B cell (primary cell): ENCODE results near the gene RP2. TPM values are rescaled to one million over a fixed set of nuclear protein-coding genes. Genes with fewer than 3 reads are reported as not detected.

ENCODE experiments used
- ATAC-seq: fragments of 200-7000 bp; cut with Tn5 transposase; one replicate; pipeline ENCODE4 v1.10.0; 2021; ENCODE audit warnings: low read depth, mild to moderate bottlenecking, moderate number of reproducible peaks, moderate library complexity
- CTCF ChIA-PET: fragments of 350-600 bp; sonication (Branson Sonifier 250); formaldehyde crosslinking; loops from one replicate; lab custom pipeline; 2021; ENCODE audit warnings: antibody characterized with exemption, inconsistent platforms; lab: Charles Lee
- POLR2A ChIA-PET: fragments of 350-600 bp; sonication (Branson Sonifier 250); formaldehyde crosslinking; loops from one replicate; lab custom pipeline; 2021; ENCODE audit warnings: antibody characterized with exemption; lab: Charles Lee
- DNase-seq: peaks from one replicate; pipeline ENCODE4 v3.0.0; 2013
- H2AFZ ChIP-seq: 2 replicates; pipeline ENCODE4 v1.6.1; 2012; ENCODE audit warnings: mild to moderate bottlenecking, low read depth, low read length; ENCODE audit not compliant: insufficient read depth, poor library complexity, severe bottlenecking
- H3K27ac ChIP-seq, 2 donors: 1 replicate in 1 of 2; 2 replicates in 1 of 2; pipeline ENCODE4 v1.5.1; 2012 to 2013; ENCODE audit warnings: low read length in 2 of 2, mild to moderate bottlenecking in 2 of 2, moderate library complexity in 1 of 2
- H3K27me3 ChIP-seq, 4 experiments: fragments of 200-600 bp in 1 of 4; sonication (generic) in 1 of 4; replicated peaks in 1 of 4; 1 replicate in 2 of 4; 2 replicates in 2 of 4; pipeline versions ENCODE4 v1.6.1 to v1.7.0; 2013 to 2016; ENCODE audit warnings: low read length in 3 of 4, mild to moderate bottlenecking in 2 of 4, mixed read lengths in 1 of 4, moderate library complexity in 1 of 4; ENCODE audit not compliant: insufficient read depth in 4 of 4, control insufficient read depth in 3 of 4; ENCODE audit errors: control extremely low read depth in 1 of 4
- H3K36me3 ChIP-seq, 2 experiments: replicated peaks in 1 of 2; 1 replicate in 1 of 2; 2 replicates in 1 of 2; pipeline versions ENCODE4 v1.6.1 to v1.7.1; 2013; ENCODE audit warnings: low read length in 1 of 2; ENCODE audit not compliant: insufficient read depth in 2 of 2, control insufficient read depth in 1 of 2; ENCODE audit errors: control extremely low read depth in 1 of 2, extremely low read depth in 1 of 2
- H3K4me1 ChIP-seq, 2 donors: fragments of 200-600 bp in 1 of 2; sonication (generic) in 1 of 2; 1 replicate in 1 of 2; 2 replicates in 1 of 2; pipeline versions ENCODE4 v1.5.1 to v1.6.1; 2013 to 2017; ENCODE audit warnings: low read length in 2 of 2; ENCODE audit not compliant: control insufficient read depth in 2 of 2, insufficient read depth in 2 of 2
- H3K4me2 ChIP-seq: replicated peaks from 2 replicates; pipeline ENCODE3; 2012; ENCODE audit warnings: mild to moderate bottlenecking, low read depth, low read length; ENCODE audit not compliant: poor library complexity, severe bottlenecking
- H3K4me3 ChIP-seq, 5 experiments: fragments of 200-600 bp in 1 of 5; sonication (generic) in 1 of 5; 1 replicate in 3 of 5; 2 replicates in 2 of 5; pipeline versions ENCODE4 v1.5.1 to v1.7.0; 2011 to 2016; ENCODE audit warnings: low read length in 4 of 5, mild to moderate bottlenecking in 4 of 5, low read depth in 2 of 5, control low read depth in 1 of 5, moderate library complexity in 1 of 5; ENCODE audit not compliant: insufficient read depth in 1 of 5; ENCODE audit errors: control extremely low read depth in 1 of 5, extremely low read depth in 1 of 5
- H3K79me2 ChIP-seq: fragments of 200-600 bp; sonication (generic); one replicate; pipeline ENCODE4 v1.6.0; 2016; ENCODE audit warnings: low read length; ENCODE audit not compliant: control insufficient read depth, insufficient read depth
- H3K9ac ChIP-seq: fragments of 200-600 bp; sonication (generic); 2 replicates; pipeline ENCODE4 v1.6.1; 2017; ENCODE audit warnings: mild to moderate bottlenecking, low read length, moderate library complexity
- H3K9me3 ChIP-seq, 3 donors: one replicate each; pipeline versions ENCODE4 v1.6.1 to v1.7.1; 2013; ENCODE audit warnings: low read length in 2 of 3; ENCODE audit not compliant: control insufficient read depth in 2 of 3, insufficient read depth in 1 of 3; ENCODE audit errors: control extremely low read depth in 1 of 3
- H4K20me1 ChIP-seq: 2 replicates; pipeline ENCODE4 v1.6.0; 2012; ENCODE audit warnings: mild to moderate bottlenecking, low read length; ENCODE audit not compliant: insufficient read depth, control insufficient read depth, poor library complexity, severe bottlenecking
- H3K27ac Mint-ChIP-seq: one replicate; pipeline ENCODE4 v1.8.0; 2021; ENCODE audit warnings: mixed read lengths
- H3K27me3 Mint-ChIP-seq: one replicate; pipeline ENCODE4 v1.8.0; 2021; ENCODE audit warnings: mixed read lengths
- H3K4me1 Mint-ChIP-seq: one replicate; pipeline ENCODE4 v1.8.0; 2021; ENCODE audit warnings: mixed read lengths
- H3K4me3 Mint-ChIP-seq: one replicate; pipeline ENCODE4 v1.8.0; 2021; ENCODE audit warnings: mixed read lengths
- H3K9me3 Mint-ChIP-seq: one replicate; pipeline ENCODE4 v1.8.0; 2022; ENCODE audit warnings: mixed read lengths; ENCODE audit not compliant: insufficient read depth
- CTCF ChIP-seq: fragments of 200-600 bp; IDR thresholded peaks from one replicate; pipeline ENCODE4 v1.8.0; 2022; ENCODE audit warnings: antibody characterized with exemption, mild to moderate bottlenecking
- EZH2 ChIP-seq: IDR thresholded peaks from 2 replicates; pipeline ENCODE4 v1.6.1; 2012; ENCODE audit warnings: borderline replicate concordance, low read depth, mild to moderate bottlenecking, moderate library complexity, low read length; ENCODE audit not compliant: insufficient read depth, poor library complexity, severe bottlenecking
- WGBS: methylation state at CpG from one replicate; pipeline ENCODE4 v1.1.5; 2013; ENCODE audit warnings: missing lambda C conversion rate; ENCODE audit not compliant: insufficient coverage; 5-methylcytosine and 5-hydroxymethylcytosine counted together
- intact Hi-C: fragments of 100-400 bp; cut with micrococcal nuclease; formaldehyde crosslinking; loops from one replicate; pipeline ENCODE4 v1.10.0; 2022
- polyA plus RNA-seq: library from polyadenylated mRNA; depleted of rRNA; stranded (reverse); fragments of >200 nt; gene quantifications from 2 replicates; pipeline ENCODE4 v1.2.3, GENCODE V29; 2012
- total RNA-seq, 2 donors: library from RNA; stranded (reverse); fragments of 120-200 nt in 1 of 2; gene quantifications; 1 replicate in 1 of 2; 2 replicates in 1 of 2; pipeline versions ENCODE4 v1.2.3 to v1.2.4, GENCODE V29; 2013 to 2022

Gene RP2
- total and polyA plus RNA-seq, 2 donors (not counting 1 experiment from before 2014, with no cell fraction given), result 5.5 to 14.9 TPM

DNA sequence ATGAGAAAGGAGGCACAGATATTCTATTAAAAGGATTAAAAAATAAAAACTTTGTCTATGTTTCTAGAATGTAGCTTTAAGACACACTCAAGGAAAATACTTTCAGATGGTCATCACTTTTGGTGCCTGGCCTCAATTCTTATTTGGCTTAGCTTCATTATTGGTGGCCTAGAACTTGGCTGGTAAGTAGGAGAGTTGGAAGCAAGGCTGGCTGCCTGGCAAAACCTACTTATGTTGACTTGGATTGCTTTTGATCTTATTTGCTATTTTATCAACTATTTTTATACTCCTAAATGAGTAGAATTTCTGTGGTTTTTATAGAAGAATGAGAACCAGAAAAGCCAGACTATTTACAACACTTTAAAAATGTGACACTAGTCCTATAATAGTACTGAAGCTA is 40.1 kb downstream of the RP2 start:
- H3K9me3 Mint-ChIP-seq, result no peaks in the 10 kb centered on the region
- H3K4me1 ChIP-seq, result no peaks in the 10 kb centered on the region
- no peak for DNase-seq
- H3K79me2 ChIP-seq, result peaks cover 4% of the 10 kb centered on the region
- H3K4me3 ChIP-seq, result no peak overlapping the region
- no peak overlapping the region for H2AFZ ChIP-seq
- H3K9ac ChIP-seq, result no peak overlapping the region
- no peaks in the 10 kb centered on the region for H3K27me3 ChIP-seq
- no peak overlapping the region for H3K4me2 ChIP-seq
- H4K20me1 ChIP-seq, result no peaks in the 10 kb centered on the region
- TF ChIP-seq CTCF, result no peak
- no peak for TF ChIP-seq EZH2
- H3K9me3 ChIP-seq, result no peaks in the 10 kb centered on the region
- no peaks in the 10 kb centered on the region for H3K27me3 Mint-ChIP-seq
- no peaks in the 10 kb centered on the region for H3K4me1 Mint-ChIP-seq
- H3K4me3 Mint-ChIP-seq, result no peak overlapping the region
- ATAC-seq, result no peak
- ChIA-PET POLR2A (no interaction called here), CTCF (no interaction called here)
- no peak overlapping the region for H3K27ac Mint-ChIP-seq
- intact Hi-C loops, result no loop called here
- no peak overlapping the region for H3K27ac ChIP-seq
- peaks cover 0 to 2% of the 10 kb centered on the region in 2 experiments for H3K36me3 ChIP-seq

DNA sequence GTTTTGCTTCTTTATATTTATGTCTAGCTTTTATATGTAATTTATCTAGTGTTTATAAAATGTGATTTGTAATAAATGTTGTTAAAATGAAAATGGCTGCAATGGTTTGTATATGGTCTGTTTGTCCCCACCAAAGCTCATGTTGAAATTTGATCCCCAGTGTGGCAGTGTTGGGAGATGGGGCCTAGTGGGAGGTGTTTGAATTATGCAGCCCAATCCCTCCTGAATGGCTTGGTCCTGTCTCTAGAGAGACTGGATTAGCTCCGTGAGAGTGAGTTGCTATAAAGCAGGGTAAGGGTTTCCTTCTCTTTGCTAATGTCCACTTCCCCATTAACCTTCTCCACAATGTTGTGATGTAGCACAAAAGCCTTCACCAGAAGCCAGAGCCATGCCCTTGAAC is 45.4 kb downstream of the RP2 start:
- Histone ChIP-seq H3K4me3 (no peak overlapping the region), H3K36me3 (peaks cover 3 to 5% of the 10 kb centered on the region in 2 experiments), H3K4me2 (no peak overlapping the region), H3K9me3 (no peaks in the 10 kb centered on the region), H3K79me2 (no peaks in the 10 kb centered on the region), H3K27me3 (no peaks in the 10 kb centered on the region), H4K20me1 (no peaks in the 10 kb centered on the region), H3K27ac (no peak overlapping the region), H3K4me1 (no peaks in the 10 kb centered on the region), H2AFZ (no peak overlapping the region), H3K9ac (no peak overlapping the region)
- Mint-ChIP-seq H3K27ac (no peak overlapping the region), H3K27me3 (no peaks in the 10 kb centered on the region), H3K4me1 (no peaks in the 10 kb centered on the region), H3K9me3 (no peaks in the 10 kb centered on the region), H3K4me3 (no peak overlapping the region)
- ChIA-PET POLR2A (interaction anchor here (0.6 kb wide), 1 partner anchor 120 kb away, joined by 3 read pairs; no protein-coding TSS in a partner anchor), CTCF (interaction anchor here (1.3 to 1.4 kb wide), 2 partner anchors 22 to 96 kb away, joined by 3 read pairs; no protein-coding TSS in a partner anchor)
- ATAC-seq (no peak), DNase-seq (no peak)
- intact Hi-C loops, result no loop called here
- no CpG with 5 or more reads among the region's 1 CpG for WGBS
- TF ChIP-seq CTCF (no peak), EZH2 (no peak)
